Mesenchymal stem cell (in vitro differentiated cells and primary cell): Measurements from ENCODE around the gene GALK1.
A peak's percentile ranks its signal among the peaks of the same experiment; 100 is the strongest.

Source experiments
- DNase-seq: peaks from one replicate; pipeline ENCODE4 v3.0.0-alpha.2; 2013
- H2AFZ ChIP-seq: one replicate; pipeline ENCODE4 v1.6.1; 2013; ENCODE audit warnings: low read depth, mild to moderate bottlenecking, control low read depth, inconsistent platforms, low read length, moderate library complexity
- H2AK5ac ChIP-seq: 2 replicates; pipeline ENCODE4 v1.6.1; 2013; ENCODE audit warnings: low read length, moderate library complexity, mild to moderate bottlenecking, inconsistent platforms; ENCODE audit not compliant: severe bottlenecking
- H2BK120ac ChIP-seq: one replicate; pipeline ENCODE4 v1.6.1; 2013; ENCODE audit warnings: low read depth, mild to moderate bottlenecking, inconsistent platforms, low read length, moderate library complexity
- H2BK12ac ChIP-seq, 2 experiments: one replicate each; pipeline ENCODE4 v1.6.1; 2013; ENCODE audit warnings: inconsistent platforms in 2 of 2, low read length in 2 of 2, mild to moderate bottlenecking in 2 of 2, moderate library complexity in 2 of 2, control low read depth in 1 of 2
- H2BK15ac ChIP-seq: one replicate; pipeline ENCODE4 v1.6.1; 2013; ENCODE audit warnings: mild to moderate bottlenecking, low read depth, inconsistent platforms; ENCODE audit not compliant: poor library complexity, severe bottlenecking
- H2BK5ac ChIP-seq: 2 replicates; pipeline ENCODE4 v1.6.1; 2013; ENCODE audit warnings: low read depth, mild to moderate bottlenecking, low read length, control low read depth, inconsistent platforms; ENCODE audit not compliant: poor library complexity, severe bottlenecking
- H3K14ac ChIP-seq, 2 experiments: one replicate each; pipeline ENCODE4 v1.6.1; 2013; ENCODE audit warnings: inconsistent platforms in 2 of 2, low read length in 2 of 2, control low read depth in 1 of 2, mild to moderate bottlenecking in 1 of 2, moderate library complexity in 1 of 2
- H3K18ac ChIP-seq, 2 experiments: one replicate each; pipeline ENCODE4 v1.6.1; 2013; ENCODE audit warnings: inconsistent platforms in 2 of 2, low read length in 2 of 2, control low read depth in 1 of 2, low read depth in 1 of 2, mild to moderate bottlenecking in 1 of 2
- H3K23ac ChIP-seq, 2 experiments: one replicate each; pipeline ENCODE4 v1.6.1; 2013; ENCODE audit warnings: inconsistent platforms in 2 of 2, low read length in 2 of 2, mild to moderate bottlenecking in 2 of 2, moderate library complexity in 2 of 2, control low read depth in 1 of 2
- H3K27ac ChIP-seq: 2 replicates; pipeline ENCODE4 v1.5.1; 2013; ENCODE audit warnings: mild to moderate bottlenecking, moderate library complexity, low read length, control low read depth, inconsistent platforms; ENCODE audit not compliant: poor library complexity, severe bottlenecking
- H3K27me3 ChIP-seq, 2 experiments: 2 replicates each; pipeline versions ENCODE4 v1.6.1 to v1.7.0; 2013; ENCODE audit warnings: low read length in 2 of 2, mild to moderate bottlenecking in 2 of 2, moderate library complexity in 2 of 2, control low read depth in 1 of 2, inconsistent platforms in 1 of 2; ENCODE audit not compliant: control insufficient read depth in 1 of 2, insufficient read depth in 1 of 2
- H3K36me3 ChIP-seq, 2 experiments: 2 replicates each; pipeline versions ENCODE4 v1.6.1 to v1.7.0; 2013; ENCODE audit warnings: low read length in 2 of 2, control low read depth in 1 of 2, inconsistent platforms in 1 of 2, low read depth in 1 of 2, mild to moderate bottlenecking in 1 of 2; ENCODE audit not compliant: insufficient read depth in 2 of 2, control insufficient read depth in 1 of 2
- H3K4ac ChIP-seq, 2 experiments: one replicate each; pipeline ENCODE4 v1.6.1; 2013; ENCODE audit warnings: inconsistent platforms in 2 of 2, low read length in 2 of 2, mild to moderate bottlenecking in 2 of 2, moderate library complexity in 2 of 2, control low read depth in 1 of 2, low read depth in 1 of 2
- H3K4me1 ChIP-seq: 2 replicates; pipeline ENCODE4 v1.6.1; 2013; ENCODE audit warnings: low read depth, low read length, control low read depth; ENCODE audit not compliant: control insufficient read depth, insufficient read depth
- H3K4me2 ChIP-seq: 2 replicates; pipeline ENCODE4 v1.6.1; 2013; ENCODE audit warnings: low read length, mild to moderate bottlenecking, inconsistent platforms; ENCODE audit not compliant: poor library complexity, severe bottlenecking
- H3K4me3 ChIP-seq, 2 experiments: 2 replicates each; pipeline versions ENCODE4 v1.5.1 to v1.7.0; 2013; ENCODE audit warnings: low read length in 2 of 2, mild to moderate bottlenecking in 2 of 2, control low read depth in 1 of 2, low read depth in 1 of 2; ENCODE audit not compliant: insufficient read depth in 1 of 2
- H3K79me1 ChIP-seq: replicated peaks from 2 replicates; pipeline ENCODE4 v1.6.1; 2013; ENCODE audit warnings: mild to moderate bottlenecking, control low read depth, low read length, inconsistent platforms; ENCODE audit not compliant: poor library complexity, severe bottlenecking
- H3K9ac ChIP-seq: 2 replicates; pipeline ENCODE4 v1.7.0; 2013; ENCODE audit warnings: mild to moderate bottlenecking, low read length, moderate library complexity
- H3K9me3 ChIP-seq: 2 replicates; pipeline ENCODE4 v1.7.0; 2013; ENCODE audit warnings: mild to moderate bottlenecking, low read length; ENCODE audit not compliant: control insufficient read depth
- H4K8ac ChIP-seq: one replicate; pipeline ENCODE4 v1.6.1; 2013; ENCODE audit warnings: inconsistent platforms, mild to moderate bottlenecking, low read length, moderate library complexity
- H4K91ac ChIP-seq: one replicate; pipeline ENCODE4 v1.6.1; 2013; ENCODE audit warnings: mild to moderate bottlenecking, low read length, inconsistent platforms
- WGBS: methylation state at CpG from one replicate; pipeline ENCODE4 v1.1.7; 2013; ENCODE audit warnings: mixed read lengths; 5-methylcytosine and 5-hydroxymethylcytosine counted together

The GALK1 gene

GRCh38 chr17:75723171-75723930 lies 41.6 kb downstream of the GALK1 start:
- H2BK12ac ChIP-seq = no peak overlapping the region
- no peak for DNase-seq
- H2AK5ac ChIP-seq = peak overlapping the region; percentile 8
- 82% methylated on average over 17 of the region's 18 CpGs for WGBS
- H3K4ac ChIP-seq = no peak overlapping the region
- H3K27me3 ChIP-seq = peaks cover 0 to 74% of the 10 kb centered on the region in 2 experiments
- no peak overlapping the region for H2BK120ac ChIP-seq
- H3K23ac ChIP-seq = no peak overlapping the region
- H3K14ac ChIP-seq = no peak overlapping the region
- peaks cover 13% of the 10 kb centered on the region for H3K79me1 ChIP-seq
- no peak overlapping the region for H3K9ac ChIP-seq
- H4K8ac ChIP-seq = no peak overlapping the region
- H3K4me3 ChIP-seq = peak overlapping the region in 1 of 2 experiments; percentile 8
- no peak overlapping the region for H2AFZ ChIP-seq
- H3K36me3 ChIP-seq = peaks cover 0 to 51% of the 10 kb centered on the region in 2 experiments
- no peak overlapping the region for H2BK5ac ChIP-seq
- H3K4me1 ChIP-seq = peaks cover 41% of the 10 kb centered on the region
- H3K18ac ChIP-seq = no peak overlapping the region
- H2BK15ac ChIP-seq = no peak overlapping the region
- no peak overlapping the region for H4K91ac ChIP-seq
- H3K9me3 ChIP-seq = no peaks in the 10 kb centered on the region
- H3K4me2 ChIP-seq = peak overlapping the region; percentile 29
- peak overlapping the region; percentile 1 for H3K27ac ChIP-seq

GRCh38 chr17:75722542-75723095 lies 42.4 kb downstream of the GALK1 start:
- no peak for DNase-seq
- H3K27ac ChIP-seq = peak overlapping the region; percentile 38
- no peak overlapping the region for H2BK15ac ChIP-seq
- no peak overlapping the region for H4K91ac ChIP-seq
- H3K9me3 ChIP-seq = no peaks in the 10 kb centered on the region
- H2BK120ac ChIP-seq = no peak overlapping the region
- H3K9ac ChIP-seq = no peak overlapping the region
- peaks cover 41% of the 10 kb centered on the region for H3K4me1 ChIP-seq
- H3K27me3 ChIP-seq = peaks cover 0 to 72% of the 10 kb centered on the region in 2 experiments
- no peak overlapping the region for H3K4ac ChIP-seq
- H3K4me3 ChIP-seq = peak overlapping the region in 1 of 2 experiments; percentile 68
- H3K4me2 ChIP-seq = peak overlapping the region; percentile 86
- no peak overlapping the region for H2BK5ac ChIP-seq
- H3K14ac ChIP-seq = no peak overlapping the region
- no peak overlapping the region for H3K18ac ChIP-seq
- H2AFZ ChIP-seq = no peak overlapping the region
- H3K23ac ChIP-seq = no peak overlapping the region
- no peak overlapping the region for H4K8ac ChIP-seq
- H2AK5ac ChIP-seq = peak overlapping the region; percentile 16
- no peak overlapping the region for H2BK12ac ChIP-seq
- 94% methylated on average over 9 of the region's 9 CpGs for WGBS
- peaks cover 0 to 43% of the 10 kb centered on the region in 2 experiments for H3K36me3 ChIP-seq
- peaks cover 12% of the 10 kb centered on the region for H3K79me1 ChIP-seq

- no peak overlapping the region for H4K91ac ChIP-seq
- no peak overlapping the region for H2BK12ac ChIP-seq
- H3K9ac ChIP-seq = no peak overlapping the region
- no peak overlapping the region for H2BK5ac ChIP-seq
- peaks cover 0 to 74% of the 10 kb centered on the region in 2 experiments for H3K27me3 ChIP-seq
- H3K36me3 ChIP-seq = peaks cover 0 to 38% of the 10 kb centered on the region in 2 experiments
- WGBS = 90% methylated on average over 5 of the region's 5 CpGs
- H4K8ac ChIP-seq = no peak overlapping the region
- H2AFZ ChIP-seq = no peak overlapping the region
- H3K23ac ChIP-seq = no peak overlapping the region
- H3K79me1 ChIP-seq = peaks cover 10% of the 10 kb centered on the region
- no peak overlapping the region for H3K14ac ChIP-seq
- H3K4me3 ChIP-seq = peak overlapping the region in 1 of 2 experiments; percentile 68
- no peak overlapping the region for H2BK120ac ChIP-seq
- H3K18ac ChIP-seq = no peak overlapping the region
- H2AK5ac ChIP-seq = peak overlapping the region; percentile 3
- DNase-seq = no peak
- peak overlapping the region; percentile 38 for H3K27ac ChIP-seq
- no peak overlapping the region for H3K4ac ChIP-seq
- peaks cover 41% of the 10 kb centered on the region for H3K4me1 ChIP-seq
- H3K9me3 ChIP-seq = no peaks in the 10 kb centered on the region
- H2BK15ac ChIP-seq = no peak overlapping the region
- peak overlapping the region; percentile 86 for H3K4me2 ChIP-seq
Measured at GRCh38 chr17:75722076-75722475, 42.9 kb downstream of the GALK1 start.

- Histone ChIP-seq H3K27me3 (peaks cover 0 to 76% of the 10 kb centered on the region in 2 experiments), H3K36me3 (peaks cover 0 to 36% of the 10 kb centered on the region in 2 experiments), H3K4me1 (peaks cover 41% of the 10 kb centered on the region), H3K9me3 (no peaks in the 10 kb centered on the region), H3K23ac (peak overlapping the region in 1 of 2 experiments; percentile 81), H2AFZ (no peak overlapping the region), H2BK5ac (peak overlapping the region; percentile 61), H3K9ac (no peak overlapping the region), H2BK120ac (no peak overlapping the region), H3K79me1 (peaks cover 10% of the 10 kb centered on the region), H3K14ac (no peak overlapping the region), H2AK5ac (peak overlapping the region; percentile 62), H3K4me2 (peak overlapping the region; percentile 86), H4K91ac (no peak overlapping the region), H3K4ac (no peak overlapping the region), H3K18ac (no peak overlapping the region), H4K8ac (no peak overlapping the region), H2BK12ac (no peak overlapping the region), H3K4me3 (peak overlapping the region in 1 of 2 experiments; percentile 68), H2BK15ac (no peak overlapping the region), H3K27ac (peak overlapping the region; percentile 38)
- no peak for DNase-seq
- 31% methylated on average over 25 of the region's 33 CpGs for WGBS
Measured at GRCh38 chr17:75721463-75722011, 43.5 kb downstream of the GALK1 start.
